SK-N-MC (cell line): ENCODE results near the gene ZNF430.
A peak's percentile ranks its signal among the peaks of the same experiment; 100 is the strongest.

Experiments used
- DNase-seq: peaks from one replicate; pipeline ENCODE4 v3.0.0-alpha.2; 2011; ENCODE audit warnings: low read depth, low spot score
- H3K27ac ChIP-seq: fragments of 200-600 bp; sonication (generic); 2 replicates; pipeline ENCODE4 v1.5.1; 2016; ENCODE audit warnings: mixed run types
- H3K36me3 ChIP-seq: fragments of 200-600 bp; sonication (generic); 2 replicates; pipeline ENCODE4 v1.6.1; 2017; ENCODE audit warnings: antibody characterized with exemption, low read length, mixed read lengths; ENCODE audit not compliant: insufficient read depth
- H3K4me3 ChIP-seq: fragments of 200-600 bp; sonication (generic); 2 replicates; pipeline ENCODE4 v1.5.1; 2016
- H3K9ac ChIP-seq: fragments of 200-600 bp; sonication (generic); 2 replicates; pipeline ENCODE4 v1.8.0; 2017; ENCODE audit warnings: mixed run types, mixed read lengths; ENCODE audit not compliant: insufficient read length
- H3K9me3 ChIP-seq: fragments of 200-600 bp; sonication (generic); 2 replicates; pipeline ENCODE4 v1.6.1; 2017; ENCODE audit warnings: low read depth, mild to moderate bottlenecking, antibody characterized with exemption, low read length, moderate library complexity, mixed read lengths
- EZH2 ChIP-seq: fragments of 200-600 bp; sonication (generic); IDR thresholded peaks from one replicate; pipeline ENCODE4 v1.6.1; 2017; ENCODE audit warnings: antibody characterized with exemption
- FOXP2 ChIP-seq: optimal IDR thresholded peaks from 2 replicates; pipeline ENCODE3; 2011; ENCODE audit warnings: mild to moderate bottlenecking, moderate library complexity; ENCODE audit not compliant: insufficient read depth; ENCODE audit errors: extremely low read length, control extremely low read depth
- POLR2AphosphoS5 ChIP-seq: IDR thresholded peaks from 2 replicates; pipeline ENCODE4 v1.6.1; 2012; ENCODE audit warnings: mild to moderate bottlenecking, low read depth, low read length, borderline replicate concordance

ZNF430 gene

DNA sequence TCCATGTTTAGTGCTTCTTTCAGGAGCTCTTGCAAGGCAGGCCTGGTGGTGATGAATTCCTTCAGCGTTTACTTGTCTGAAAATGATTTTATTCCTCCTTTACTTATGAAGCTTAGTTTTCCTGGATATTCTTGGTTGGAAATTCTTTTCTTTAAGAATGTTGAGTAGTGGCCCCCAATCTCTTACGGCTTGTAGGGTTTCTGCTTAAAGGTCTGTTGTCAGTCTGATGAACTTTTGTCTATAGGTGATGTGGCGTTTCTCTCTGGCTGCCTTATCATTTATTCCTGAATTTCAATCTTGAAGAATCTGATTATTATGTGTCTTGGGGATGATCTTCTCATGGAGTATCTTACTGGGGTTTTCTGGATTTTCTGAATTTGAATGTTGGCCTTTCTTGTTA lies 26.0 kb downstream of the ZNF430 start:
- no peak overlapping the region for H3K4me3 ChIP-seq
- no peak for DNase-seq
- no peak overlapping the region for H3K9ac ChIP-seq
- no peaks in the 10 kb centered on the region for H3K9me3 ChIP-seq
- TF ChIP-seq FOXP2 (no peak), EZH2 (no peak), POLR2AphosphoS5 (no peak)
- H3K36me3 ChIP-seq, result peaks cover 36% of the 10 kb centered on the region
- H3K27ac ChIP-seq, result no peak overlapping the region

DNA sequence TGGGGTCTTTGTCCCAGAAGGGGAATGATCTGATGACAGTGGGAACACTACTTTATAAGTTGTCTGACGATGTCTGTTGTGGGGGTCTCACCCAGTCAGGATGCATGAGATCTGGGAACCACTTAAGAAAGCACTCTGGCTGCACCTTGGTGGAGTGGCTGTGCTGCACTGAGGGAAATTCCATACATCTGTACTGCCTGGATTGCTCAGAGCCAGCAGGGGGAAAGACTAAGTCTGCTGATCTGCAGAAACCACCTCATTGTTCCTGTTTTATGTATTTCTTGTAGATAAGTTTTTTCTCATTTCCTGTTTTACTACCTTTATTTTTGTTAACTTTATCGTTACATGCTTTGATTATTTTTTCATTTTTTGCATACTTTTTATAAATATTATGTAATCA lies 27.3 kb downstream of the ZNF430 start:
- H3K9ac ChIP-seq, result no peak overlapping the region
- H3K4me3 ChIP-seq, result no peak overlapping the region
- DNase-seq, result no peak
- H3K36me3 ChIP-seq, result peaks cover 33% of the 10 kb centered on the region
- no peak overlapping the region for H3K27ac ChIP-seq
- TF ChIP-seq EZH2 (no peak), POLR2AphosphoS5 (no peak)
- no peaks in the 10 kb centered on the region for H3K9me3 ChIP-seq

- Histone ChIP-seq H3K9ac (no peak overlapping the region), H3K36me3 (peaks cover 49% of the 10 kb centered on the region), H3K9me3 (peaks cover 14% of the 10 kb centered on the region; the same call in 1 of the 2 replicates), H3K27ac (no peak overlapping the region), H3K4me3 (no peak overlapping the region)
- no peak for DNase-seq
- TF ChIP-seq POLR2AphosphoS5 (no peak), EZH2 (no peak), FOXP2 (no peak)
These were observed 32.4 kb downstream of the ZNF430 start for GRCh38 chr19:21052902-21053301.

DNA sequence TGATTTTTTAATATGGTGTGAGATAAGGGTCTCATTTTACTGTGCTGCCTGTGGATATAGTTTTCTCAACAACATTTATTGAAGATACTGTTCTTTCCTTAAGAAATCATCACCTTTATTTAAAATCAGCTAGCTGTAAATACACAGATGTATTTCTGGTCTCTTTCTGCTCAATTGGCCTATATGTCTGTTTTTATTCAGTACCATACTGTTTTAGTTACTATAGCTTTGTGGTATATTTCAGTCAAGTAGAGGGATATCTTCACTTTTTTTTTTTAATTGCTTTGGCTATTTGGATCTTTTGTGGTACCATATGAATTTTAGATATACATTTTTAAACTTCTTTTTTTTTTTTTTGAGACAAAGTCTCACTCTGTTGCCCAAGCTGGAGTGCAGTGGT lies 44.9 kb downstream of the ZNF430 start:
- Histone ChIP-seq H3K4me3 (no peak overlapping the region), H3K9me3 (0 out of 2 replicates have a peak, but pooled peaks cover 2% of the 10 kb centered on the region), H3K9ac (no peak overlapping the region), H3K27ac (no peak overlapping the region), H3K36me3 (no peaks in the 10 kb centered on the region; the same call in 1 of the 2 replicates)
- no peak for DNase-seq
- TF ChIP-seq FOXP2, result no peak
- TF ChIP-seq EZH2, result no peak
- no peak for TF ChIP-seq POLR2AphosphoS5

DNA sequence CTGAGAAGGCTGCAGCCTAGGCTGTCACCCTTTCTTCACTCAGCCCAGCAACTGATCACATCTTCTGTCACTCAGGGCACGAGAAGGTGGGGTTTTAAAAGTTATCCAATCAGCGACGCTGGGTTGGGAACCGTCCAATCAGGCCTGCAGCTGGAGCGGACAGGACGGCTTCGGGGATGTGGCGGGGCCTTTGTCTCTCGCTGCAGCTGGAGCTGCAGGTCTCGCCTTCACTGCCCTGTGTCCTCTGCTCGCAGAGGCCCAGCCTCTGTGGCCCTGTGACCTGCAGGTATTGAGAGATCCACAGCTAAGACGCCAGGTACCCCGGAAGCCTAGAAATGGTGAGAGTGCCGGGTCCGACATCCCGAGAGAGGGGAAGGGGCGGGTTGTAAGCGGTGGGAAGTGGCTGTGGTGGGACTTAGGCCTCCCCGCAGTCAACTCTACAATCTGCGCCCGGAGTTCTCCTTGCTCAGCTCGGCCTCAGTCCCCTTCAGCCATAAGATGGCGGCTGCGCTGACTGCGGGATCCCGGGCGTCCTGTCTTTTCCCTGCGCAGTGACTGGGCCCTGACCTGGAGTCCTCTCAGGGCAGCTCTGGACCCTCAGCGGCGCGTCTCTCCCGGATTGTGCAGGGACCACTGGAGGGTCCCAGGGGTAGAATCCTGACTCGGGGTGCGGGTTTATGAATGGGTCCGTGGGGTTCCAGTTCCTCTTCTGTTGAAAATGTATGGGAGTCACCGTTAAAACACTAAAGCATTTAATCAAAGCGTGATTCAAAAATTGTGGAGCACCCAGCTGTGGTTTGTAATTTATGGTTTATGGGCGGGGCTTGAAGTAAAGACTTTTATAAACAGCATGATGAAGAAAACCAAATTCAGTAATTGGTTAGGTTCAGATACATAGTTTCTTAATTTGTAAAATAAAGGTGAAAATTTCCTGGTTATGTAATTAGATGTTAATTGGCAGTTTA lies 61.8 kb downstream of the ZNF430 start, which contains the start of gene ZNF714:
ZNF714 (plus strand) TSS at position 193 of the 965 bp plus-strand sequence. CDS start 16,066 bp downstream, outside the sequence.
- TF ChIP-seq FOXP2 (no peak), POLR2AphosphoS5 (peak; percentile 71; the same call in 1 of the 2 replicates), EZH2 (no peak)
- Histone ChIP-seq H3K4me3 (peak within 1 kb of the TSS; percentile 82), H3K27ac (no peak within 1 kb of the TSS; the same call in 1 of the 2 replicates), H3K36me3 (peaks cover 11% of the 10 kb centered on the region; the same call in 1 of the 2 replicates), H3K9ac (peak within 1 kb of the TSS; percentile 70), H3K9me3 (no peaks in the 10 kb centered on the region)
- DNase-seq, result peak; percentile 42

GRCh38 chr19:21084343-21084742 lies 63.9 kb downstream of the ZNF430 start:
- no peak for DNase-seq
- Histone ChIP-seq H3K36me3 (peaks cover 15% of the 10 kb centered on the region), H3K9ac (no peak overlapping the region), H3K27ac (no peak overlapping the region), H3K9me3 (no peaks in the 10 kb centered on the region), H3K4me3 (no peak overlapping the region)
- TF ChIP-seq FOXP2 (no peak), EZH2 (no peak), POLR2AphosphoS5 (no peak)

- H3K27ac ChIP-seq, result no peak overlapping the region
- no peak overlapping the region for H3K4me3 ChIP-seq
- H3K9ac ChIP-seq, result no peak overlapping the region
- no peaks in the 10 kb centered on the region for H3K9me3 ChIP-seq
- DNase-seq, result no peak
- peaks cover 15% of the 10 kb centered on the region for H3K36me3 ChIP-seq
- TF ChIP-seq POLR2AphosphoS5 (no peak), EZH2 (no peak), FOXP2 (no peak)
These were observed 67.4 kb downstream of the ZNF430 start for GRCh38 chr19:21087871-21088270.

DNA sequence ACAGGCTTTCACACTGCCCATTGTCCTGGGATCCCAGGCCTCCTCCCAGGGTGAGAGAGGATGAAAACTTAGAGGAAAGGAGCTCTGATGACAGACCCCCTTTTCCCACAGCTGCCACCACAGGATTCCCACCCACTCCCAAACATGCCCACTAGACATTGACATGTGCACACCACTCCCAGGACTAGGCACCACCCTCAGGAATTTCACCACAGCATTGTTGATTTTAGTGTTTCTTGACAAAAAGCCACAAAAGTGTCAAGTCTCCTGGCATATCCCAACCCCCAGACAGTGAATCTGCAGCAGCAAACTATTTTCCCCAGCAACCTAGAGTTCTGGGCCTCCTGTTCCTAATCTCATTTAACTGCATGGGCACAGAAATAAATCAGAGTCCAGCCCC lies 71.7 kb downstream of the ZNF430 start:
- DNase-seq, result no peak
- no peak for TF ChIP-seq FOXP2
- TF ChIP-seq POLR2AphosphoS5, result no peak
- no peak for TF ChIP-seq EZH2
- H3K4me3 ChIP-seq, result no peak overlapping the region
- no peak overlapping the region for H3K9ac ChIP-seq
- H3K9me3 ChIP-seq, result no peaks in the 10 kb centered on the region
- peaks cover 8% of the 10 kb centered on the region for H3K36me3 ChIP-seq
- no peak overlapping the region for H3K27ac ChIP-seq
